GM12892 (cell line): ENCODE measurements around the gene PTF1A.

ENCODE experiments used
- POLR2A ChIP-seq: IDR thresholded peaks from 2 replicates; pipeline ENCODE4 v1.6.1; 2011; ENCODE audit warnings: low read depth, low read length, control low read depth
- POLR2AphosphoS5 ChIP-seq: IDR thresholded peaks from 2 replicates; pipeline ENCODE4 v1.6.1; 2011; ENCODE audit warnings: low read depth, low read length, control low read depth

GRCh38 chr10:23158370-23158769 is 33.7 kb upstream of the PTF1A start:
- TF ChIP-seq POLR2A: no peak
- TF ChIP-seq POLR2AphosphoS5: no peak
